Neural progenitor cell (in vitro differentiated cells): Measurements from ENCODE around the gene DLX4.

Source experiments
- CTCF ChIP-seq: fragments of 200-600 bp; sonication (generic); IDR thresholded peaks from 2 replicates; pipeline ENCODE4 v1.5.1; 2017; ENCODE audit warnings: antibody characterized with exemption, mild to moderate bottlenecking
- EZH2 ChIP-seq: fragments of 200-600 bp; sonication (generic); IDR thresholded peaks from 2 replicates; pipeline ENCODE4 v1.6.1; 2017; ENCODE audit warnings: antibody characterized with exemption, mild to moderate bottlenecking, moderate library complexity
- EZH2phosphoT487 ChIP-seq: fragments of 200-600 bp; sonication (generic); IDR thresholded peaks from 2 replicates; pipeline ENCODE4 v1.6.1; 2017; ENCODE audit warnings: antibody characterized with exemption

- TF ChIP-seq CTCF (no peak), EZH2 (no peak), EZH2phosphoT487 (peak; percentile 30)
Observed at GRCh38 chr17:50023520-50023919, 54.5 kb downstream of the DLX4 start.
